Stimulated activated CD8-positive, alpha-beta memory T cell treated with anti-CD3 and anti-CD28 coated beads, Interleukin-2, amount 100 ng/mL, for 48 hours (primary cell): ENCODE results near the gene MTHFD2.

Experiments
- DNase-seq, 2 donors: peaks; one replicate each; pipeline ENCODE4 v3.0.0-alpha.2; 2020; ENCODE audit warnings: low read depth in 2 of 2

MTHFD2 gene

DNA sequence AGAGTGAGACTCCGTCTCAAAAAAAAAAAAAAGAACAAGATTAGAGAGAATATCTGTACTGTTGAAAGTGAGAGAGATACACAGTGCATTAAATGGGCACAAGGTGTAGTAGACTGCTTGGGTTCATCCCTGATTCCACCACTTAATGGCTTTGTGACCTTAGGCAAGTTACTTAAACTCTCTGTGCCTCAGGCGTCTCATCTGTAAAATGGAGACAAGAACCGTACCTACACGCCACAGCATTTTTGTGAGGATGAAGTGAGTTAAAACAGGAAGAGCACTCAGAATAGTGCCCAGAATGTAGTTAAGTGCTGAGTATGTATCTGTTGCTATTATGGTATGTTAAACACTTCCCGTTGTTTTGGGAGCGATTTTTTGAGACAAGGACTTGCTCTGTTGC, 64.3 kb downstream of the MTHFD2 start:
- no peak for DNase-seq

DNA sequence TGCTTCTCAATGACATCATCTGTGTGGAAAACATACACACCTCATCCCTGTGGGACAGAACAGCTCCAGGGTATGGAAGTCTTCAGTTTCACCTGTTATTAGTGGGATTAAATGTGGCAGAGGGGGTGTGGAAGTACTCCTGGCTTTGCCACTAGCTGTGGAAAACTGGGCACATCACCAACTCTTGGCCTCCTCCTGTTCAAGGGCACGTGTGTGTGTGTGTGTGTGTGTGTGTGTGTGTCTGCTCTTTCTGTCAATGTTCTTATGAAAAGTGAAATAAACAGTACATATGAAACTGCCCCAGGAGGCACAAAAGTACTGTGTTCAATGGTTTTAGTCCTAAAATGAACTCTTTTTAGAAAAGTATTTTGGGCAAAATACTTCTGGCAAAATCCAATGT, 65.9 kb downstream of the MTHFD2 start:
- DNase-seq = no peak

DNA sequence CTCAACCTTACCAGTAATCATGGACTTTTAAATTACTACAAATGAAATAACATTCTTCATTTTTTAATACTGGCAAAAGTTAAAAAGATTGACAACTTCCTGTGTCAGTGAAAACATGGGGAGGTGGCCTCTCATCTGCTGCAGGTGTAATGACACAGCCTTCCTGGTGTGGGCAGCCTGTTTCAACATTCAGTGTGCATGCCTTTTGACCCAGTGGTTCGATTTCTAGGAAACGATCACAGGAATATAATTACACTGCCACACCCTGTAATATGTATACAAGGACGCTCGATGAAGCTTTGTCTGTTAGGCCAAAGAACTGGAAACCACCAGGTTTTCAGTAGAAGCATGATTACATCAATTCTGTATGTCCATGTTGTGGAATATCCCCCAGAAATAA, 68.7 kb downstream of the MTHFD2 start:
- DNase-seq = peak in 1 of 2 donors; percentile 16
